Activated CD8-positive, alpha-beta T cell treated with anti-CD3 and anti-CD28 coated beads for 36 hours (primary cell): Measurements from ENCODE around the gene CARS1. TPM values are rescaled to one million over a fixed set of nuclear protein-coding genes. Genes with fewer than 3 reads are reported as not detected.

Source experiments
- ATAC-seq: fragments of 200-7000 bp; cut with Tn5 transposase; one replicate; pipeline ENCODE4 v1.10.0; 2021; ENCODE audit warnings: mild to moderate bottlenecking, moderate library complexity
- CTCF ChIA-PET: fragments of 350-600 bp; sonication (Branson Sonifier 250); formaldehyde crosslinking; loops from one replicate; lab custom pipeline; 2021; ENCODE audit warnings: antibody characterized with exemption; lab: Charles Lee
- POLR2A ChIA-PET: fragments of 350-600 bp; sonication (Branson Sonifier 250); formaldehyde crosslinking; loops from one replicate; lab custom pipeline; 2021; ENCODE audit warnings: antibody characterized with exemption; lab: Charles Lee
- DNase-seq: peaks from one replicate; pipeline ENCODE4 v3.0.0-alpha.2; 2020
- H3K27ac Mint-ChIP-seq: one replicate; pipeline ENCODE4 v1.8.0; 2021; ENCODE audit warnings: mild to moderate bottlenecking, mixed read lengths
- H3K27me3 Mint-ChIP-seq: one replicate; pipeline ENCODE4 v1.8.0; 2021; ENCODE audit warnings: mixed read lengths
- H3K36me3 Mint-ChIP-seq: one replicate; pipeline ENCODE4 v1.8.0; 2021; ENCODE audit warnings: low read depth, mixed read lengths
- H3K4me1 Mint-ChIP-seq: one replicate; pipeline ENCODE4 v1.8.0; 2021; ENCODE audit warnings: low read depth, mixed read lengths
- H3K4me3 Mint-ChIP-seq: one replicate; pipeline ENCODE4 v1.8.0; 2021; ENCODE audit warnings: mild to moderate bottlenecking, moderate library complexity, mixed read lengths
- H3K9me3 Mint-ChIP-seq: one replicate; pipeline ENCODE4 v1.8.0; 2021; ENCODE audit warnings: mixed read lengths
- intact Hi-C: fragments of 100-400 bp; cut with micrococcal nuclease; formaldehyde crosslinking; loops from one replicate; pipeline ENCODE4 v1.10.0; 2022
- total RNA-seq, 2 experiments: library from RNA; stranded (reverse); gene quantifications; one replicate each; pipeline ENCODE4 v1.2.3, GENCODE V29; 2021
- TF ChIP-seq, protein P1 (sequence below): fragments of 200-600 bp; IDR thresholded peaks from one replicate; pipeline ENCODE4 v1.8.0; 2022; ENCODE audit warnings: antibody characterized with exemption, mild to moderate bottlenecking

CARS1 gene
- 10 to 100 TPM; 82.7 to 88.2 TPM for total RNA-seq

- intact Hi-C loops: no loop called here
- peak within 1 kb of the TSS; percentile 90 for H3K27ac Mint-ChIP-seq
- H3K27me3 Mint-ChIP-seq: peaks cover 1% of the 10 kb centered on the region
- DNase-seq (peak; percentile 96), ATAC-seq (peak; percentile 98)
- H3K9me3 Mint-ChIP-seq: no peaks in the 10 kb centered on the region
- ChIA-PET POLR2A (interaction anchor here (1.0 to 2.1 kb wide), 7 partner anchors 10 to 756 kb away, joined by 3 to 9 read pairs (median 4); partner anchors contain the start of genes C11orf21 and TSPAN32), CTCF (interaction anchor here (0.9 to 2.0 kb wide), 4 partner anchors 19 to 67 kb away, joined by 3 to 11 read pairs (median 4); no protein-coding TSS in a partner anchor)
- TF ChIP-seq, protein P1, sequence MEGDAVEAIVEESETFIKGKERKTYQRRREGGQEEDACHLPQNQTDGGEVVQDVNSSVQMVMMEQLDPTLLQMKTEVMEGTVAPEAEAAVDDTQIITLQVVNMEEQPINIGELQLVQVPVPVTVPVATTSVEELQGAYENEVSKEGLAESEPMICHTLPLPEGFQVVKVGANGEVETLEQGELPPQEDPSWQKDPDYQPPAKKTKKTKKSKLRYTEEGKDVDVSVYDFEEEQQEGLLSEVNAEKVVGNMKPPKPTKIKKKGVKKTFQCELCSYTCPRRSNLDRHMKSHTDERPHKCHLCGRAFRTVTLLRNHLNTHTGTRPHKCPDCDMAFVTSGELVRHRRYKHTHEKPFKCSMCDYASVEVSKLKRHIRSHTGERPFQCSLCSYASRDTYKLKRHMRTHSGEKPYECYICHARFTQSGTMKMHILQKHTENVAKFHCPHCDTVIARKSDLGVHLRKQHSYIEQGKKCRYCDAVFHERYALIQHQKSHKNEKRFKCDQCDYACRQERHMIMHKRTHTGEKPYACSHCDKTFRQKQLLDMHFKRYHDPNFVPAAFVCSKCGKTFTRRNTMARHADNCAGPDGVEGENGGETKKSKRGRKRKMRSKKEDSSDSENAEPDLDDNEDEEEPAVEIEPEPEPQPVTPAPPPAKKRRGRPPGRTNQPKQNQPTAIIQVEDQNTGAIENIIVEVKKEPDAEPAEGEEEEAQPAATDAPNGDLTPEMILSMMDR: no peak
- H3K4me1 Mint-ChIP-seq: peaks cover 37% of the 10 kb centered on the region
- H3K36me3 Mint-ChIP-seq: peaks cover 20% of the 10 kb centered on the region
- peak within 1 kb of the TSS; percentile 91 for H3K4me3 Mint-ChIP-seq
Measured at GRCh38 chr11:3057069-3057963, at the start of gene CARS1. Gene CARS1 (minus strand): TSS chr11:3057423. CDS start chr11:3057367, 56 bp downstream.

DNA sequence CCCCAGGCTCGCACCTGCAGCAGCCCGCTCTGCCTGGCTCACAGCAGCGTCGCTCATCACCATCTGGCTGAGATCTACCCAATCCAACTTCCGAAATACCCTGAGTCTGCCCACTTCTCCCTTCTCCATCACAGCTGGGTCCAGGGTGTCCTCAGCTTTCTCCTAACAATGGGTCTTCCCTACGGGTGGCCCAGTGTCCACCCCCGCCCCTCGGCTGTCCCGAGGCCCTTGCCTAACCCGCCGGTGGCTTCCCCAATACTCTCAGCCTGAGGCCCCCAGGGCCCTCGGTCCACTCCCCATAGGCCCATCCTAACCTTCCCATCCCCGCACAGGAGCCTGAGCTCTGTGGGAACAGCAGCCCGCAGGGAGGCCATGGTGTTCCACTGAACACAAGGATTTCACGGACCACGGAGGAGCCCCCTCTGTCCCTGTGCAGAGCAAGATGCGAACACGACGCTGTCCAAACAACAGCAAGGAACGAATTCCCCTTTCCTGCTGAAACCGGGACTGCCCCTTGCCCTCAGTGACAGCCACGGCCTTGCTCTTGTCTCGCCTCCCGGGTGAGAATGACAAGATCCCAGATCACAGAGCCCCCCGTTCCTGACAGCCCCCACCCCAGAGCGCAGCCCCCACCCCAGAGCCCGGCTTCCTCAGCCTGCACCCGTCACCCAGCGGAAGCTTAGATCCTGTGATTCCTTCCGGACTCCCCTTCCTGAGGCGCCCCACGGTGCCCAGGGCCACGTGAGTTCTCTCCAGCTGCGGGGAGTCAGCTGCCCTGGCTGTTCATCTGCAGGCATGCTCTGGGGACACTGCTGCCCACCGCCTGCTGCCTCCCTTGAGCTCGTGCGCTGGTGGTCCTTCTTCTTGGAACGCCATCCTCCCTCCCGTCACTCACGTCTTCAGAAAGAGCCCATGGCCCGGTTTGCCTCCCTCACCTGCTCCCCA, 48.8 kb upstream of the CARS1 start:
- no peak for ATAC-seq
- CTCF ChIA-PET: interaction anchor here (2.3 kb wide), 1 partner anchor 14 kb away, joined by 6 read pairs; no protein-coding TSS in a partner anchor
- Mint-ChIP-seq H3K9me3 (no peaks in the 10 kb centered on the region), H3K27me3 (no peaks in the 10 kb centered on the region), H3K4me1 (no peaks in the 10 kb centered on the region), H3K4me3 (no peak overlapping the region), H3K36me3 (no peaks in the 10 kb centered on the region), H3K27ac (no peak overlapping the region)
- POLR2A ChIA-PET: no interaction called here
- no peak for DNase-seq
- TF ChIP-seq, protein P1: no peak
- intact Hi-C loops: no loop called here

GRCh38 chr11:3104961-3105790, 48.0 kb upstream of the CARS1 start:
- Mint-ChIP-seq H3K27ac (no peak overlapping the region), H3K36me3 (no peaks in the 10 kb centered on the region), H3K9me3 (no peaks in the 10 kb centered on the region), H3K4me1 (no peaks in the 10 kb centered on the region), H3K27me3 (no peaks in the 10 kb centered on the region), H3K4me3 (no peak overlapping the region)
- ATAC-seq: no peak
- intact Hi-C loops: no loop called here
- no peak for DNase-seq
- POLR2A ChIA-PET: no interaction called here
- TF ChIP-seq, protein P1: no peak
- CTCF ChIA-PET: interaction anchor here (2.3 kb wide), 1 partner anchor 13 kb away, joined by 6 read pairs; no protein-coding TSS in a partner anchor

DNA sequence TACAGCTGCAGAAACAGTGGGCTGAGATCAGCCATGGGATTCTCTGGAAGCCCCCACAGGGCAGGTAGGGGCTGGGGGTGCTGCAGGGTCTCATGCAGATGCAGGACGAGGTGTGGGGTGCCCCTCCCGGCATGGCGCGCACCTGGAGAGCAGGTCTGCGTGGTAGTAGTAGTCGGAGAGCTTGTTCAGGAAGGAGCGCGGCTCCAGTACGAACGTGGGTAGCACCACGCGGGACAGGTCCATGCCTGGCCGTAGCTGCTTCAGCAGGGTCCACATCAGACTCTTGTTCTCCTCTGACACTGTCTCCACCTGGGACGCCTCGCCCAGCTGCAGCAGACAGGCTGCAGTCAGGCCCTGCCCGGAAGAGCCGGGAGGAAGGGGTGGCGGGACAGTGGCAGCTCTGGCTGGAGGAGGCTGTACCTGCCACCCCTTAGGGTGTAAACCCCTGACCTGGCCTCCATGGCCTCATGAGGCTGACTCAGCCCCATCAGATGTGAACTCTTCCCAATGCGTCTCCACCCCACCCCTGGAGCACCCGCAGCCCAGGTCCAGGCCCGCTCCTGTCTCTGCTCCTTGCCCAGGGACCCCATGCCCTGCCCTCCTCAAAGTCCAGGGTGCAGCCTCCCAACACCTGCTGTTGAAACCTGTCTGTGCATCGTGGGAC, 47.0 kb upstream of the CARS1 start:
- Mint-ChIP-seq H3K27ac (no peak overlapping the region), H3K9me3 (no peaks in the 10 kb centered on the region), H3K36me3 (no peaks in the 10 kb centered on the region), H3K4me1 (peaks cover 4% of the 10 kb centered on the region), H3K4me3 (no peak overlapping the region), H3K27me3 (no peaks in the 10 kb centered on the region)
- ATAC-seq: no peak
- ChIA-PET CTCF (interaction anchor here (2.3 kb wide), 1 partner anchor 12 kb away, joined by 6 read pairs; no protein-coding TSS in a partner anchor), POLR2A (interaction anchor here (0.9 kb wide), 1 partner anchor 114 kb away, joined by 3 read pairs; no protein-coding TSS in a partner anchor)
- intact Hi-C loops: no loop called here
- DNase-seq: no peak
- TF ChIP-seq, protein P1: no peak
